Dermis blood vessel endothelial cell (primary cell): ENCODE results near the gene PRM2. TPM values are rescaled to one million over a fixed set of nuclear protein-coding genes. Genes with fewer than 3 reads are reported as not detected.
A peak's percentile ranks its signal among the peaks of the same experiment; 100 is the strongest.

Experiments used
- DNase-seq: peaks from one replicate; pipeline ENCODE4 v3.0.0; 2010
- total RNA-seq: library from RNA; depleted of rRNA; stranded (reverse); fragments of >200 nt; gene quantifications from 2 replicates; pipeline ENCODE4 v1.2.3, GENCODE V29; 2014

Gene PRM2
- total RNA-seq, 1 donor from 2014 or later = not detected

DNA sequence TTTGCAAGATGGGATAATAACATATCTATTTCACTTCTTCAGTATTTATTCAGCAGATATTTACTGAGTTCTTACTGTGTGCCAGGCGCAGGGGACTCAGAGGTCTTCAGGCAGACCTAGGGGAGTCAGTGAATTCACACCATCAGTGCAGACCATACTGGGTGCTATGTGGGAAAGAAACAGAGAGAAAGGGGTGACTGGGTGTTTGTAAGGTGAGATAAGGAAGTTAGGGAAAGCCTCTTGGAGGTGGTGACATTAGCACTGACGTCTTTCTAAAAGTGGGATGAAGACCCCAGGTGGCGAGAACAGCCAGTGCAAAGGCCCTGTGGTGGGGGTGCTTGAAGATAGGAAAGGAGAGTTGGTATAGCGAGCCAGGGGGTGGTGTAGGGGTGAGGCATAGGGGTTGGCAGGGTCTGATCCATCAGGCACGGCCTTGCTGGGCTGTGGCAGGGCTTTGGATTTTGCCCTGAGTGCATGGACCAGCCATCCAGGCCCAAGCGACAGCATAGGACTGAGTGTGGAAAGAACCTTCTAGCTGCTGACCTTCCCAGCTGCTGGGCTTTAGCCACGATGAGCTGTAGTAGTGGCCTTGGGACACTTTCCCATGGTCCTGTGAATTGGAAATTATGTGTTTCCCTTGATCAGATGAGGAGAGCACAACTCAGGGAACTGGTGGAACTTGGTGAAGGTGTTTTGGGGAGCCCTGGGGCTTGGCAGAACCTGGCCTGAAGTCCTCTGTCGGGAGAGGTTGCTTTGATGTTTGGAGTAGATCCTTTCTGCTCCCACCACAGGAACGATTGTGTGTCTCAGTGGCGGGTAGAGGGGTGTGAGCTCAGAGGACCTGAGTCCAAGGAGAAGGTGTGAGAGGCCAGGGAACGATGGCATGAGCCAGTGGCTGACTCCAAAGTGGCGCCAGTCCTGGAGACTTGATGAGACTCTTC lies 16.4 kb downstream of the PRM2 start:
- no peak for DNase-seq

- DNase-seq = no peak
Observed at GRCh38 chr16:11258553-11259492, 17.5 kb downstream of the PRM2 start.

DNA sequence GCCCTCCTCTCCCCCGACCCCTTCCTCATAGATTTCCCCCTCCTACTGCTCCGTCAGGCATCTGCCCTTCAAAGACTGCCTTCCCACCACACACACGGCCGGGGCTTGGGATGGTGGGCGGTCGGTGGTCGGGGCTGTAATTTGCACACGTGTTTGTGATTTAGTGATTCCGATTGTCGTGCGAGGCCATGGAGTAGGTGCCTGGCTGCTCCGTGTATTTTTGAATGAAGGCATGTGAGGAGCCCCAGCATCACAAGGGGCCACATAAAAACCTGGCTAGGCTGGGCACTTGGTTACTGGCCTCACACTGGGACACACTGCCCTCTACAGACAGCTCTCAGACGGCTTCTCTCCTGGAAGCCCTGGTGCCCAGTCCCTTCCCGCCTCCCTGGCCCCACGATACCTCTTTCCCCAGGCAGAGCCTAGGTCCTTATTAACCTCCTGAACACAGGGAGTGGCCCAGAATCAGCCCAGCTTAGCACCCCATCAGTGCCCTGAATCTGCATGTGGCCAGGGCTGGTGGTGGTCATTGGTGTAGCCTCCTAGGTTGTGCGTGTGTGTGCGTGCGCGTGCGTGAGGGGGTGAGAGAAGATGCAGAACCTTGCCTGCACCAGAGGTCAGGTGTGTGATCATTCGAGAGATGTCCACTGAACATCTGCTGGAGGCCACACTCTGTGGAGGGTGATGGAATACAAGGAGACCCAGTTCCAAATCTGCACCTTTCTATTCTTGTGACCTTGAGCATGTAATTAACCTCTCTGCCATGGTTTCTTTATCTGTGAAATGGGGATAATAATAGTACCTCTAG lies 18.9 kb downstream of the PRM2 start:
- DNase-seq = peak; percentile 91

- peak; percentile 51 for DNase-seq
Observed at GRCh38 chr16:11256661-11257130, 19.6 kb downstream of the PRM2 start.

GRCh38 chr16:11255737-11256660 lies 20.3 kb downstream of the PRM2 start, which contains the start of gene SOCS1:
Gene SOCS1 (minus strand): TSS chr16:11256204. CDS start chr16:11255478, 726 bp downstream.
- peak; percentile 85 for DNase-seq

GRCh38 chr16:11254913-11255736 lies 21.2 kb downstream of the PRM2 start:
- DNase-seq = peak; percentile 71

DNA sequence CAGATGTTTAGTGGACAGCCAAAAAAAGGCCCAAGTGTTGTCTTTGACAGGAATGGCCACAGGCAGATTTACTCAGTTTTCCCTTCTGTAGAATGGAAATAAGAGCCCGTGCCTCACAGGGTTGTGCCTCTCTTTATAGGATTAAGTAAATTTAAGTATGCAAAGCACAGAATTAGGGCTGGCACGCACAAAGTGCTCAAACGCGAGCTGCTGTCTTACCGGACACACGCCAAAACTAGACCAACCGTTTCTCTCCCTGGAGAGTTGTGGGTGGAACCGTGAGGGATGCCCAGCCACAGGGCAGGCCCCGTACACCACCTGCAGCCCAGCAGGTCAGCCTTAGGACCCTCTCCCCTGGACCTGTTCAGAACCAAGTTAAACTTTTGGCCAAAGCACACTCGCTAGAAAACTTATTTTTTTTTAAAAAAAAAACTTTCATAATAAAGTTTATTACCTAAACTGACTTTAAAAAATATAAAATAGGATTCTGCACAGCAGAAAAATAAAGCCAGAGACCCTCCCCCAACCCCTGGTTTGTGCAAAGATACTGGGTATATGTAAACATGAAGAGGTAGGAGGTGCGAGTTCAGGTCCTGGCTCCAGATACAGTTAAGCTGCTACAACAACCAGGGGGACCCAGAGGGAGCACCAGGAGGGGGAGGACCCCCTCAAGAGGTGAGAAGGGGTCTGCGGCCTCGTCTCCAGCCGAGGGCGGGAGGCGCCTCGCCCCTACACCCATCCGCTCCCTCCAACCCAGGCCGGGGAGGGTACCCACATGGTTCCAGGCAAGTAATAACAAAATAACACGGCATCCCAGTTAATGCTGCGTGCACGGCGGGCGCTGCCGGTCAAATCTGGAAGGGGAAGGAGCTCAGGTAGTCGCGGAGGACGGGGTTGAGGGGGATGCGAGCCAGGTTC lies 22.0 kb downstream of the PRM2 start:
- no peak for DNase-seq

DNA sequence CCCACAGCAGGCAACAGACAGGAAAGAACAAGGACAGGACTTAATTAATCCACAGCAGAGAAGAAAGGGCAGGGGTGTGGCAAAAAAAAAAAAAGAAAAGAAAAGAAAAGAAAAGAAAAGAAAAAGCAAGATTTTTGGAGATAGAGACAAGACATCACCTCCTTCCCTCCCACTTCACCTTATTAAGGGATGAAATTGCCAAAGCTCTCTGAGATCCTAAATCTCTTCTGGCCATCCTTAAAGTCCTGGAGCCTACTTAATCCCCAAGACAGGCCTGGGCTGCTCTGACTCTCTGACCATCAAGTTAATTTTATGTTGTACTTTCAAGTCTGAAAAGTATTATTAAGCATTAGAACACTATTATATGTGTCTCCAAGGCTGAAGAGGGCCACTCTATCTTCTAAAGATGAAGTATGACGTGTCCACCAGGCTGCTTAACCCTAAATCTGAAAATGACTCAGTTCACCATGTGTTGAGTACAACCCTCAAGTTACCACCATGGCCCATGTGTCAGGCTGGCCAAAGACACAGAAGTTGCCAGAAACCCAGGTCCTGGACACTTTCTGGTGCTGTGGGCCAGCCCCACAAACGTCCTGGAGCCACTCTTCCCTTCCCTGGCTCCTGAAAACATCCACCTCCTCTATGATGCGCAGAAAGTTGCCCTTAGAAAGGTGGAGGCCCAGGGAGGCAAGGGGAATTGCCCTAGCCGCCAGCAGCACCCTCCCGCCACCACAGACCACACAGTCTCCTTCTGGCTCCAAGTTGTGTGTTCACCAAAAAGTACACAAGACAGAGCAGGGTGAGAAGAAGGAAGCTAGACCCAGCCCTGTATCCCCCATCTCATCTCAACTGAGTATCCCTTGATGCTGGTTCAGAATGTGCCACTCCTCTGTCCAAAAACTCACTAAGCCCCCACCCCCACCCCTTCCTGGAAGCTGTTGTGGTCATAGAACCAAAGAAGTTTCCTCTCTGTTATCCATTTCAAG lies 23.0 kb downstream of the PRM2 start:
- DNase-seq = no peak

GRCh38 chr16:11252482-11252931 lies 23.8 kb downstream of the PRM2 start:
- no peak for DNase-seq

- DNase-seq = no peak
Observed at GRCh38 chr16:11251525-11252481, 24.5 kb downstream of the PRM2 start.

DNA sequence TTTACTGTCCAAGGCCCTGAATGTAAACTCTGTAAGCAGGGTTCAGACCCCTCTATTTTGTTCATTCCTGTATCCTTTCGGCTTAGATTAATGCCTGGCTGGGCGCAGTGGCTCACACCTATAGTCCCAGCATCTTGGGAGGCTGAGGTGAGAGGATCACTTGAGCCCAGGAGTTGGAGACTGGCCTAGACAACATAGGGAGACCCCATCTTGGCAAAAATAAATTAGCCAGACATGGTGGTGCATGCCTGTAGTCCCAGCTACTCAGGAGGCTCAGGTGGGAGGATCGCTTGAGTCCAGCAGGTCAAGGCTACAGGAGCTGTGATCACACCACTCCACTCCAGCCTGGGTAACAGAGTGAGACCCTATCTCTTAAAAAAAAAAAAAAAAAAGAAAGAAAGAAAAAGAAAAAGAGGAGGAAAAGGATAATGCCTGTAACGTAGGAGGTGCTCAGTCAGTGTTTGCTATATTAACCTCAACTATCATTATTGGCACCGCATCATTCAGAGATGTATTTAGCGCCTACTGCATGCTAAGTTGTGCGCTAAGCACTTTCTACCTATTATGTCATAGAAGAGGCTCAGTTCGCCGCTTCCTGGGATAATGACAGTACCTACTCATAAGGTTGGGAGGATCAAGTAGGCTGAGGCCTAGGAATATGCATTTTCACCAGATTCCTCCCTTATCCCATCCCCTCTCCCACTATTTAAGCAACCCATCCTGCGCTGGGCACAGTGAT lies 25.3 kb downstream of the PRM2 start:
- DNase-seq = no peak

DNA sequence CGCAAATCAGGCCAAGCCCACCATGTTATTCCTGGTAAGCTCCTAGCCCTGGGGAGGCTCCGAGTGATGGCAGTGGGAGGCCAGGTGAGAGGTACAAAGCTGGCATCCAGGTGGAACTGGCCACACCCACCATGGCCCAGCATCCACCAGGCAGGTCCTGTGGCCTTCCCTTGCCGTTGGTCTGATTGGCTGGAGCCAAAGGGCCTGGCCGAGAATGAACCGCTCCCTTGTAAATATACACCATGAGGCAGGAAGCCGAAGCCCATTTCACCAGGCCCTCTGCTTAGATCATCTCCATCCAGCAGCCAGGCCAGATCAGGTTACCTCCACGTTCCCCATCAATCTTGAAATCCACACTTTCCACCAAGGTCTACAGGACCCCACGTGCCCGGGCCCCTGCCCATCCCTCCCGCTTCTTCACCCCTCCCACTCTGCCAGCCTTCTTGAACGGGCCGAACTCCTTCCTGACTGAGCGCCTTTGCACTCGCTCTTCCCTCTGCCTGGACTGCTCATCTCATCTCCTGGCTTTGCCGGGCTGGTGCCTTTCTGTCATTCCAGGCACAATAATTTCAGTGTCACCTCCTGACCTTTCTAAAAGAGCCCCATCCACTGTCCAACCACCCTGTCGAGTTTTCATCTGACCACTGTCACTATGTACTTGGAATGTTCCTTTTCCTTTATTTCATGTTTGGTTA lies 26.0 kb downstream of the PRM2 start:
- no peak for DNase-seq

DNA sequence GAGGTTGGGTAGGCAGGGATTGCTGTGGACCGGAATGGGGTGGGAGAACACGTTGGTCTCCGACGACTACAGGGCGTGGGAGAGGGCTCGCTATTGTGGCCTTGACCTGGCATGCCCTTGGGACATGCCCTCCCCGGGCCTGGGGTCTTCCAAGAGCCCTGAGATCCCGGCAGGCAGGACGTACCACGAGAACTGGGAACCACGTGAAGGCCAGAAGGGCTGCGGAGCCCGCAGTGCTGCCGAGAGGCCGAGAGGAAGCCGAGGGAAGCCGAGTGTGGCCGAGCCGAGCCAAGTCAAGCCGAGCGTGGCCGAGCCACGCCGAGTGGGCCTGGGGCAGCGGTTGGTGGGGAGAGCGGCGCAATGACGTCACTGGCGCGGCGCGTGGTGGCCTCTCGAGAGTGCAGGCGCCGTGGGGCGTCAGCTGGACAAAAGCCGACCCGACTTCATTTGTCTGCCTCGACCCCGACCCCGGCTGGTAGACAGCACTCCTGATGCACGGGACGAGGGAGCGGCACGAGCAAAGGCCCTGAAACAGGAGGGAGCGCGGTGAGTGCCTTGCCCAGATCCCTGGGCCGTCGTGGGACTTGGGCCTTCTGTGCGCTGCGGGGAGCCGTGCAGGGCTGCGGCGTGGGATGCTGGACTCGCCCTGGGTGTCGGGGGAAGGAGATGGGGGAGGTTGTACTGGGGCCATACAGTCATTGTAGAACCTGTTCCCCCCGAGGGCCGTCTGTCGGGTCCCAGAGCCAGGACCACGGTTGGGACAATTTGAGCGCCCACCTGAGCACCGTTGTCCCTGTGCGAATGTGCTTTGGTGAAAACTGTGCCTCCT lies 26.8 kb downstream of the PRM2 start:
- no peak for DNase-seq

- no peak for DNase-seq
Observed at GRCh38 chr16:11248133-11248532, 28.1 kb downstream of the PRM2 start.
